Naive B cell (primary cell): ENCODE measurements around the gene RHBDF2. TPM values are rescaled to one million over a fixed set of nuclear protein-coding genes. Genes with fewer than 3 reads are reported as not detected.

Experiments used
- ATAC-seq, 2 donors: fragments of 150-1000 bp; cut with Tn5 transposase; 2 replicates each; pipeline ENCODE4 v1.10.0; 2021; ENCODE audit warnings: low read depth in 2 of 2, mild to moderate bottlenecking in 2 of 2, moderate library complexity in 2 of 2
- DNase-seq: peaks from one replicate; pipeline ENCODE4 v3.0.0; 2022
- H3K27ac Mint-ChIP-seq, 6 donors: one replicate each; pipeline ENCODE4 v1.8.0; 2020 to 2022; ENCODE audit warnings: mild to moderate bottlenecking in 6 of 6, mixed read lengths in 6 of 6, moderate library complexity in 5 of 6, inconsistent platforms in 2 of 6
- H3K27me3 Mint-ChIP-seq, 3 donors: one replicate each; pipeline ENCODE4 v1.8.0; 2021 to 2022; ENCODE audit warnings: mixed read lengths in 3 of 3, mild to moderate bottlenecking in 1 of 3
- H3K36me3 Mint-ChIP-seq, 2 donors: one replicate each; pipeline ENCODE4 v1.8.0; 2020 to 2022; ENCODE audit warnings: mixed read lengths in 2 of 2, inconsistent platforms in 1 of 2, mild to moderate bottlenecking in 1 of 2
- H3K4me1 Mint-ChIP-seq, 3 donors: one replicate each; pipeline ENCODE4 v1.8.0; 2020 to 2022; ENCODE audit warnings: mixed read lengths in 3 of 3, inconsistent platforms in 1 of 3, mild to moderate bottlenecking in 1 of 3, moderate library complexity in 1 of 3
- H3K4me3 Mint-ChIP-seq, 8 donors: one replicate each; pipeline ENCODE4 v1.8.0; 2020 to 2022; ENCODE audit warnings: mild to moderate bottlenecking in 8 of 8, mixed read lengths in 8 of 8, moderate library complexity in 8 of 8, inconsistent platforms in 2 of 8
- H3K9me3 Mint-ChIP-seq, 7 donors: one replicate each; pipeline ENCODE4 v1.8.0; 2020 to 2022; ENCODE audit warnings: mixed read lengths in 7 of 7, mild to moderate bottlenecking in 5 of 7, inconsistent platforms in 2 of 7, moderate library complexity in 1 of 7
- polyA plus RNA-seq, 6 donors: library from polyadenylated mRNA; unstranded; fragments of 300-500 nt; fragmentation: Illumina TruSeq; gene quantifications; one replicate each; pipeline ENCODE4 v1.2.3, GENCODE V29; 2021; ENCODE audit warnings: low read depth in 6 of 6

The RHBDF2 gene
- polyA plus RNA-seq, 6 donors from 2014 or later, result 44.0 to 148 (median 51.7) TPM

- H3K9me3 Mint-ChIP-seq, result no peaks in the 10 kb centered on the region
- H3K36me3 Mint-ChIP-seq, result peaks cover 3 to 12% of the 10 kb centered on the region in 2 donors
- peaks cover 19 to 49% (median 32%) of the 10 kb centered on the region in 3 donors for H3K27me3 Mint-ChIP-seq
- DNase-seq (no peak), ATAC-seq (no peak)
- no peak overlapping the region for H3K27ac Mint-ChIP-seq
- H3K4me1 Mint-ChIP-seq, result peaks cover 14 to 24% (median 21%) of the 10 kb centered on the region in 3 donors
- no peak overlapping the region for H3K4me3 Mint-ChIP-seq
Observed at GRCh38 chr17:76542984-76543383, 41.8 kb upstream of the RHBDF2 start.

GRCh38 chr17:76542566-76542971 is 41.3 kb upstream of the RHBDF2 start:
- Mint-ChIP-seq H3K4me3 (no peak overlapping the region), H3K4me1 (peaks cover 14 to 24% (median 21%) of the 10 kb centered on the region in 3 donors), H3K27ac (peak overlapping the region in 1 of 6 donors; percentile 20), H3K36me3 (peaks cover 3 to 12% of the 10 kb centered on the region in 2 donors), H3K27me3 (peaks cover 19 to 49% (median 32%) of the 10 kb centered on the region in 3 donors), H3K9me3 (no peaks in the 10 kb centered on the region)
- DNase-seq (no peak), ATAC-seq (no peak)

GRCh38 chr17:76541739-76542454 is 40.7 kb upstream of the RHBDF2 start:
- Mint-ChIP-seq H3K27ac (peak overlapping the region in 1 of 6 donors; percentile 25), H3K4me3 (no peak overlapping the region), H3K9me3 (no peaks in the 10 kb centered on the region), H3K36me3 (peaks cover 3 to 12% of the 10 kb centered on the region in 2 donors), H3K27me3 (peaks cover 19 to 52% (median 32%) of the 10 kb centered on the region in 3 donors), H3K4me1 (peaks cover 15 to 24% (median 21%) of the 10 kb centered on the region in 3 donors)
- ATAC-seq (no peak), DNase-seq (no peak)

GRCh38 chr17:76540381-76541300 is 39.4 kb upstream of the RHBDF2 start:
- Mint-ChIP-seq H3K4me1 (peaks cover 19 to 33% (median 23%) of the 10 kb centered on the region in 3 donors), H3K9me3 (no peaks in the 10 kb centered on the region), H3K27me3 (peaks cover 24 to 60% (median 32%) of the 10 kb centered on the region in 3 donors), H3K27ac (no peak overlapping the region), H3K36me3 (peaks cover 3 to 12% of the 10 kb centered on the region in 2 donors), H3K4me3 (peak overlapping the region in 2 of 8 donors; percentile 25 to 65)
- ATAC-seq (peak; percentile 41 to 42), DNase-seq (peak; percentile 24)

GRCh38 chr17:76539631-76540271 is 38.5 kb upstream of the RHBDF2 start, which contains the start of gene PRCD:
PRCD (plus strand) TSS chr17:76540044; CDS start chr17:76540142, 98 bp downstream.
- Mint-ChIP-seq H3K36me3 (peaks cover 3 to 12% of the 10 kb centered on the region in 2 donors), H3K27ac (peak within 1 kb of the TSS in 3 of 6 donors; percentile 47 to 75 (median 57)), H3K9me3 (no peaks in the 10 kb centered on the region), H3K4me3 (peak within 1 kb of the TSS; percentile 54 to 87 (median 74)), H3K27me3 (peaks cover 24 to 65% (median 32%) of the 10 kb centered on the region in 3 donors), H3K4me1 (peaks cover 19 to 42% (median 32%) of the 10 kb centered on the region in 3 donors)
- DNase-seq (no peak), ATAC-seq (no peak)

- Mint-ChIP-seq H3K36me3 (peaks cover 3 to 12% of the 10 kb centered on the region in 2 donors), H3K27ac (peak overlapping the region in 3 of 6 donors; percentile 47 to 75 (median 57)), H3K9me3 (no peaks in the 10 kb centered on the region), H3K27me3 (peaks cover 23 to 58% (median 31%) of the 10 kb centered on the region in 3 donors), H3K4me1 (peaks cover 19 to 42% (median 30%) of the 10 kb centered on the region in 3 donors), H3K4me3 (peak overlapping the region; percentile 71 to 87 (median 75))
- no peak for ATAC-seq
- DNase-seq, result no peak
Observed at GRCh38 chr17:76538941-76539570, 37.8 kb upstream of the RHBDF2 start.

GRCh38 chr17:76538281-76538931 is 37.2 kb upstream of the RHBDF2 start:
- H3K9me3 Mint-ChIP-seq, result no peaks in the 10 kb centered on the region
- DNase-seq (no peak), ATAC-seq (no peak)
- peaks cover 3 to 12% of the 10 kb centered on the region in 2 donors for H3K36me3 Mint-ChIP-seq
- peak overlapping the region in 2 of 6 donors; percentile 47 to 75 for H3K27ac Mint-ChIP-seq
- peak overlapping the region; percentile 71 to 87 (median 75) for H3K4me3 Mint-ChIP-seq
- H3K4me1 Mint-ChIP-seq, result peaks cover 19 to 42% (median 29%) of the 10 kb centered on the region in 3 donors
- peaks cover 18 to 54% (median 27%) of the 10 kb centered on the region in 3 donors for H3K27me3 Mint-ChIP-seq

- Mint-ChIP-seq H3K36me3 (peaks cover 3 to 9% of the 10 kb centered on the region in 2 donors), H3K9me3 (no peaks in the 10 kb centered on the region), H3K27me3 (peaks cover 18 to 51% (median 25%) of the 10 kb centered on the region in 3 donors), H3K4me3 (peak within 1 kb of the TSS; percentile 71 to 87 (median 75)), H3K4me1 (peaks cover 19 to 42% (median 29%) of the 10 kb centered on the region in 3 donors), H3K27ac (peak within 1 kb of the TSS in 2 of 6 donors; percentile 47 to 75)
- DNase-seq, result no peak
- ATAC-seq, result peak; percentile 68 to 70
Observed at GRCh38 chr17:76537578-76538280, 36.5 kb upstream of the RHBDF2 start, which contains the start of gene CYGB. CYGB (minus strand) TSS chr17:76537709; CDS start chr17:76537542, 167 bp downstream.

GRCh38 chr17:76537288-76537577 is 36.0 kb upstream of the RHBDF2 start:
- H3K36me3 Mint-ChIP-seq, result peaks cover 3 to 4% of the 10 kb centered on the region in 2 donors
- H3K27ac Mint-ChIP-seq, result no peak overlapping the region
- no peaks in the 10 kb centered on the region for H3K9me3 Mint-ChIP-seq
- peaks cover 19 to 42% (median 30%) of the 10 kb centered on the region in 3 donors for H3K4me1 Mint-ChIP-seq
- ATAC-seq (peak; percentile 28 to 32), DNase-seq (no peak)
- H3K4me3 Mint-ChIP-seq, result peak overlapping the region in 7 of 8 donors; percentile 33 to 73 (median 63)
- peaks cover 18 to 46% (median 20%) of the 10 kb centered on the region in 3 donors for H3K27me3 Mint-ChIP-seq

GRCh38 chr17:76536511-76537287 is 35.5 kb upstream of the RHBDF2 start:
- H3K9me3 Mint-ChIP-seq, result no peaks in the 10 kb centered on the region
- peak overlapping the region; percentile 6 to 82 (median 67) for H3K4me3 Mint-ChIP-seq
- H3K27ac Mint-ChIP-seq, result no peak overlapping the region
- peaks cover 0 to 3% of the 10 kb centered on the region in 2 donors for H3K36me3 Mint-ChIP-seq
- H3K27me3 Mint-ChIP-seq, result peaks cover 14 to 42% (median 14%) of the 10 kb centered on the region in 3 donors
- ATAC-seq, result no peak
- DNase-seq, result no peak
- peaks cover 23 to 48% (median 36%) of the 10 kb centered on the region in 3 donors for H3K4me1 Mint-ChIP-seq
